Left lung (tissue), 10 donors: ENCODE measurements around the gene FAM180A. TPM values are rescaled to one million over a fixed set of nuclear protein-coding genes. Genes with fewer than 3 reads are reported as not detected.
A peak's percentile ranks its signal among the peaks of the same experiment; 100 is the strongest.

ENCODE experiments used
- ATAC-seq: fragments of 200-7000 bp; cut with Tn5 transposase; one replicate; pipeline ENCODE4 v1.9.1; 2020; ENCODE audit warnings: moderate library complexity
- DNase-seq, 4 donors: peaks; one replicate each; pipeline ENCODE4 v3.0.0-alpha.2; 2013 to 2020
- H3K27ac ChIP-seq, 2 donors: fragments of 200-600 bp; sonication (generic) in 1 of 2; one replicate each; pipeline versions ENCODE4 v1.5.0 to v1.8.0; 2020 to 2021
- H3K27me3 ChIP-seq, 2 donors: fragments of 200-600 bp; sonication (generic) in 1 of 2; one replicate each; pipeline versions ENCODE4 v1.5.0 to v1.8.0; 2020 to 2021
- H3K36me3 ChIP-seq, 2 donors: fragments of 200-600 bp; sonication (generic) in 1 of 2; one replicate each; pipeline versions ENCODE4 v1.5.0 to v1.8.0; 2020 to 2021
- H3K4me1 ChIP-seq, 2 donors: fragments of 200-600 bp; one replicate each; pipeline ENCODE4 v1.8.0; 2021
- H3K4me3 ChIP-seq, 2 donors: fragments of 200-600 bp; sonication (generic) in 1 of 2; one replicate each; pipeline versions ENCODE4 v1.5.0 to v1.8.0; 2020 to 2021; ENCODE audit warnings: mild to moderate bottlenecking in 1 of 2
- H3K9me3 ChIP-seq, 2 donors: fragments of 200-600 bp; sonication (generic) in 1 of 2; one replicate each; pipeline versions ENCODE4 v1.5.0 to v1.8.0; 2020 to 2021
- CTCF ChIP-seq, 2 donors: fragments of 200-600 bp; sonication (generic) in 1 of 2; IDR thresholded peaks; one replicate each; pipeline versions ENCODE4 v1.5.0 to v1.8.0; 2021; ENCODE audit warnings: antibody characterized with exemption in 2 of 2
- intact Hi-C, 2 donors: fragments of 100-400 bp; cut with DNase I; formaldehyde crosslinking; loops; one replicate each; pipeline versions ENCODE4 v1.11.2 to v1.14.2; 2022
- polyA plus RNA-seq, 6 donors: library from polyadenylated mRNA; unstranded; fragments of 120-200 nt; gene quantifications; one replicate each; pipeline ENCODE4 v1.2.1, GENCODE V29; 2013; ENCODE audit not compliant: insufficient read length in 6 of 6
- total RNA-seq, 2 donors: library from RNA; stranded (reverse); fragmentation: NEBNext Ultra II Directional; extraction: Animal tissue kit (Norgen Biotek cat#: 25700); gene quantifications; one replicate each; pipeline ENCODE4 v1.2.1, GENCODE V29; 2021
- donor health status: DM: no; HTN: yes; CAD: no.
- donor health status: DM: no; HTN: no; CAD: no.

FAM180A gene
- total and polyA plus RNA-seq, 8 donors, result 0.11 to 6.8 (median 0.24) TPM; not detected in 2

DNA sequence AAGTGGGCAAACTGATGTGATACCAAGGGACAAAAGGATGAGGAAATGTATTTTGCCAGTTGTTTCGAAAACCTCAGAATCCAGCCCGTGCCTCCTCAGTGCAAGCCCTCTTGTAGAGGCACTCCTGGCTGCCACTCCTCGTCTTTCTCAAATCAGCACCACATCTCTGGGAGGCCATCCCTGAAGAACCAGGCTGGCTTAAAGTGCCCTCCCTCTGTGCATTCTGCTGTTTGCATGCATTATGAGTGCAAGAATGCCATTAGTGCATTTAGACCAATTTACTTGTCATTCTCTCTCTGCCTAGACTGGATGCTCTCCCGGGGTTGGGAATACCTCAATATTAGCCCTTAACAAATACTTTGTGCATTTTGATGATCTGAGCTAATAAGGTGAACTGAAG is 19.9 kb upstream of the FAM180A start:
- ATAC-seq, result no peak
- intact Hi-C loops, result no loop called here
- DNase-seq, result no peak
- Histone ChIP-seq H3K36me3 (no peaks in the 10 kb centered on the region), H3K27me3 (no peaks in the 10 kb centered on the region), H3K27ac (no peak overlapping the region), H3K4me1 (no peaks in the 10 kb centered on the region), H3K4me3 (no peak overlapping the region), H3K9me3 (no peaks in the 10 kb centered on the region)
- no peak for TF ChIP-seq CTCF (IDR thresholded peaks at IDR 0.05)

DNA sequence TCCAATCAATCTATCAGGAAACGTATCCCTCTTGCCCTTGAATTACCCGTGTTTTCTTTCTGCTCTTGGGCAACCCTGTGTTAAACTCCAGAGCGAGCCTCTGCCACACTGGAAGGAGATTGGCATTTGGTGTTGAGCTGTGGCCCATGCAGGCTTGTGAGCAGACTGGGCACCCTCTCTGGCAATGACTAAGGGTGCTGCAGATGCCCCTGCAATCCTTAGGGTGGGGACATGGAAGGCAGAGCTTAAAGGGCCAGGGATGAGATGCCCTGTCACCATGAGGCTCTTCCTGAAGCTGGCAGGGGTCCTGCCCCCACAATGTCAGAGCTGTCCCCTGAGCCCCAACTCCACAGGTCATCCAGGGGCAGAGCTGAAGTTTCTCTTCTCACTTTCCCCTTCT is 19.5 kb upstream of the FAM180A start:
- intact Hi-C loops, result no loop called here
- H3K4me1 ChIP-seq, result no peaks in the 10 kb centered on the region
- H3K36me3 ChIP-seq, result no peaks in the 10 kb centered on the region
- no peak for DNase-seq
- no peaks in the 10 kb centered on the region for H3K27me3 ChIP-seq
- H3K27ac ChIP-seq, result no peak overlapping the region
- no peak overlapping the region for H3K4me3 ChIP-seq
- no peaks in the 10 kb centered on the region for H3K9me3 ChIP-seq
- no peak for TF ChIP-seq CTCF (IDR thresholded peaks at IDR 0.05)
- no peak for ATAC-seq

DNA sequence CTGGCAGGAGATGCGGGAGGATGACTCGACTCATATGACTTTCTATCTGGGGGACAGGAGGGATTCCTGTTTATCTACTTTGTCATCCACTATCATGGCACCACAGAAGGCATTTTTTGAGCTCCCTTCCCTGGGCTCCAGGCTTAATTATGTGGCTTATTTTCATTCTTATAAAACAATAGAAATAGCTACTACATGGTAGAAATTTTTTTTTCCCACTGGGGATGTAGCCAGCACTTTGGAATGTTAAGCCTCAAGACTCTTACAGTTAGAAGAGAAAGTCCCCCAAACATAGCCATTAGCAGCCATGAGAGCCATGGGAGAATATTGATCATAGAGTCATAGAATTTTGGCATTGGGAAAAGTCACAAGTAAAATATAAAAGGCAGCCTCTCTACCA is 14.6 kb upstream of the FAM180A start:
- DNase-seq (no peak), ATAC-seq (no peak)
- no peak for TF ChIP-seq CTCF (IDR thresholded peaks at IDR 0.05)

DNA sequence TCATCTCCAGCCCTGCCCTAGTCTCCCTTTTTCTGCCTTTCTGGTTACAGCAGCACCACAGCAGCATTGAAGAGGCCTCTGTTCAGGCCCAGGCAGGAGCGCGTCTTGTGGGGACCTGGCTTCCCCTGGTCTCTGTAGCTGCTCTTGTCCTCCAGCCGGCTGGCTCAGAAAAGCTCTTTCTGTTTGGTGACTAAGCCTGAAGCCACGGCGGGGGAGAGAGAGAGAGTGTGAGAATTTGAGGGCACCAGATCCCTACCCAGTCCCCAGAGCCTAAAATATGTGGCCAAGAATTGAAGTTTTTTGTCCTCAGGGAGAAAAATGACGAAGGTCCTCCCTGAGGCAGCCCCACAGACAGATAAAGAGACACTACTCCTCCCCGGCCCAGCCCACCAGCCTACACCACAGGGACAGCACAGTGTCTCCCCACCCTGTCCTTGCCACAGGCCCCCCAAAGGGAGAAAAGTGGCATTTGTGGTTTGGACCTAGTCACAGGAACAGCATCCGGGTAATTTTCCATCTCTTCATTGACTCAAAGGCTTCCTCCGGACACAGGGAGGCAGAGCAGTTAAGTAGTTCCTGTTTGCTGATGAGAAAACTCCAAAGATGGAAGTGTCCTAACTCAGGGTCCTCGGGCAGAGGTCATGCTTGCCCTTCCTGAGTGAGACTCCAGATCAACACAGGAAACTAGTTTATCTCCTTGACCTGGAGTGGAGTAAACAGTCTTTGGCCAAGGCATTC is 13.3 kb upstream of the FAM180A start:
- peak overlapping the region; percentile 20 to 41 for H3K27ac ChIP-seq

More for the DNA sequence above, 14.6 kb upstream of the FAM180A start:
- intact Hi-C loops, result no loop called here
- no peak overlapping the region for H3K4me3 ChIP-seq
- no peak overlapping the region for H3K27ac ChIP-seq
- H3K4me1 ChIP-seq, result no peaks in the 10 kb centered on the region
- no peaks in the 10 kb centered on the region for H3K27me3 ChIP-seq
- no peaks in the 10 kb centered on the region for H3K9me3 ChIP-seq
- no peaks in the 10 kb centered on the region for H3K36me3 ChIP-seq

GRCh38 chr7:135759532-135759931 is 10.9 kb upstream of the FAM180A start:
- no peak for DNase-seq
- Histone ChIP-seq H3K4me1 (no peaks in the 10 kb centered on the region), H3K4me3 (no peak overlapping the region), H3K27me3 (no peaks in the 10 kb centered on the region), H3K9me3 (no peaks in the 10 kb centered on the region), H3K27ac (no peak overlapping the region), H3K36me3 (no peaks in the 10 kb centered on the region)
- intact Hi-C loops, result no loop called here
- no peak for TF ChIP-seq CTCF (IDR thresholded peaks at IDR 0.05)
- ATAC-seq, result no peak

More for the DNA sequence above, 13.3 kb upstream of the FAM180A start:
- no peaks in the 10 kb centered on the region for H3K4me1 ChIP-seq
- H3K27me3 ChIP-seq, result no peaks in the 10 kb centered on the region
- no peaks in the 10 kb centered on the region for H3K9me3 ChIP-seq
- TF ChIP-seq CTCF (IDR thresholded peaks at IDR 0.05), result no peak
- intact Hi-C loops, result no loop called here
- DNase-seq (no peak), ATAC-seq (no peak)
- no peak overlapping the region for H3K4me3 ChIP-seq
- no peaks in the 10 kb centered on the region for H3K36me3 ChIP-seq
